HepG2 (cell line): ENCODE results near the gene ADGRG1. TPM values are rescaled to one million over a fixed set of nuclear protein-coding genes. Genes with fewer than 3 reads are reported as not detected.

Source experiments
- ASH2L ChIP-seq: fragments of 300-600, 200-600 bp; sonication (generic); IDR thresholded peaks from 2 replicates; pipeline ENCODE4 v1.7.0; 2017; ENCODE audit warnings: low read depth, mild to moderate bottlenecking, moderate library complexity, mixed read lengths, low read length; ENCODE audit not compliant: insufficient read length
- CENPT ChIP-seq: sonication (generic); formaldehyde crosslinking; IDR thresholded peaks from 2 replicates; pipeline ENCODE4 v1.8.0; 2022; ENCODE audit warnings: low read depth, mild to moderate bottlenecking, moderate library complexity, missing genetic modification reagents
- EED ChIP-seq: sonication (generic); formaldehyde crosslinking; IDR thresholded peaks from 2 replicates; pipeline ENCODE4 v1.5.0; 2020; ENCODE audit warnings: mild to moderate bottlenecking, missing genetic modification reagents
- PAX8 ChIP-seq: sonication (generic); formaldehyde crosslinking; IDR thresholded peaks from 2 replicates; pipeline ENCODE4 v1.8.0; 2022; ENCODE audit warnings: mild to moderate bottlenecking, missing genetic modification reagents, borderline replicate concordance
- SAP130 ChIP-seq: IDR thresholded peaks from 2 replicates; pipeline ENCODE4 v1.6.1; 2016; ENCODE audit warnings: low read depth
- SPEN ChIP-seq: sonication (generic); formaldehyde crosslinking; IDR thresholded peaks from 2 replicates; pipeline ENCODE4 v1.5.1; 2020; ENCODE audit warnings: low read depth, mild to moderate bottlenecking, missing genetic modification reagents
- TEAD2 ChIP-seq: sonication (generic); formaldehyde crosslinking; IDR thresholded peaks from 2 replicates; pipeline ENCODE4 v1.9.0; 2021; ENCODE audit warnings: missing genetic modification reagents
- ZFP90 ChIP-seq: sonication (generic); formaldehyde crosslinking; IDR thresholded peaks from 2 replicates; pipeline ENCODE4 v1.8.0; 2022; ENCODE audit warnings: missing genetic modification reagents, mild to moderate bottlenecking, inconsistent platforms, borderline replicate concordance
- ZNF354B ChIP-seq: sonication (generic); formaldehyde crosslinking; IDR thresholded peaks from 2 replicates; pipeline ENCODE4 v1.8.0; 2022; ENCODE audit warnings: mild to moderate bottlenecking, missing genetic modification reagents
- ZNF564 ChIP-seq: sonication (generic); formaldehyde crosslinking; IDR thresholded peaks from 2 replicates; pipeline ENCODE4 v1.8.1; 2023; ENCODE audit warnings: mild to moderate bottlenecking, missing genetic modification reagents
- ZNF567 ChIP-seq: sonication (generic); formaldehyde crosslinking; IDR thresholded peaks from 2 replicates; pipeline ENCODE4 v1.8.1; 2023; ENCODE audit warnings: mild to moderate bottlenecking, missing genetic modification reagents, borderline replicate concordance
- ZNF614 ChIP-seq: IDR thresholded peaks from 2 replicates; pipeline ENCODE4 v1.6.1; 2018; ENCODE audit warnings: missing biosample characterization, missing genetic modification reagents, inconsistent platforms, borderline replicate concordance
- ZNF850 ChIP-seq: sonication (generic); formaldehyde crosslinking; conservative IDR thresholded peaks from 2 replicates; pipeline ENCODE4 v1.9.0; 2021; ENCODE audit warnings: mild to moderate bottlenecking, missing genetic modification reagents
- polyA plus RNA-seq, 8 experiments: library from polyadenylated mRNA; depleted of rRNA in 3 of 8; stranded (reverse) in 7 of 8; unstranded in 1 of 8; fragments of >200 nt; fragmentation: Illumina TruSeq in 4 of 8; extraction: Trizol in 4 of 8; gene quantifications; 2 replicates each; pipeline versions ENCODE4 v1.2.1 to v1.2.3, GENCODE V29; 2011 to 2016; ENCODE audit warnings: low read depth in 4 of 8, missing spikeins in 1 of 8, mixed read lengths in 1 of 8; ENCODE audit not compliant: insufficient read depth in 1 of 8
- total RNA-seq, 5 experiments: library from RNA; depleted of rRNA; stranded (reverse); fragments of >200 nt; fragmentation: Illumina TruSeq; extraction: Trizol; gene quantifications; 2 replicates each; pipeline ENCODE4 v1.2.3, GENCODE V29; 2016; ENCODE audit warnings: low read depth in 1 of 5
- TF ChIP-seq, protein P1 (sequence below): sonication (generic); formaldehyde crosslinking; IDR thresholded peaks from 2 replicates; pipeline ENCODE4 v1.4.0; 2020; ENCODE audit warnings: mild to moderate bottlenecking, missing genetic modification reagents
- TF ChIP-seq, protein P2 (sequence below), 2 experiments: fragments of 450-650 bp in 1 of 2; sonication (generic) in 1 of 2; formaldehyde crosslinking in 1 of 2; IDR thresholded peaks; 2 replicates each; pipeline versions ENCODE4 v1.6.1 to v1.8.0; 2016 to 2022; ENCODE audit warnings: antibody characterized with exemption in 1 of 2, mild to moderate bottlenecking in 1 of 2, missing genetic modification reagents in 1 of 2

The ADGRG1 gene
- total and polyA plus RNA-seq, 2 of the 13 experiments (the other 11 are each of a cell fraction or from before 2014, with no cell fraction given): 2.7 to 5.9 TPM

DNA sequence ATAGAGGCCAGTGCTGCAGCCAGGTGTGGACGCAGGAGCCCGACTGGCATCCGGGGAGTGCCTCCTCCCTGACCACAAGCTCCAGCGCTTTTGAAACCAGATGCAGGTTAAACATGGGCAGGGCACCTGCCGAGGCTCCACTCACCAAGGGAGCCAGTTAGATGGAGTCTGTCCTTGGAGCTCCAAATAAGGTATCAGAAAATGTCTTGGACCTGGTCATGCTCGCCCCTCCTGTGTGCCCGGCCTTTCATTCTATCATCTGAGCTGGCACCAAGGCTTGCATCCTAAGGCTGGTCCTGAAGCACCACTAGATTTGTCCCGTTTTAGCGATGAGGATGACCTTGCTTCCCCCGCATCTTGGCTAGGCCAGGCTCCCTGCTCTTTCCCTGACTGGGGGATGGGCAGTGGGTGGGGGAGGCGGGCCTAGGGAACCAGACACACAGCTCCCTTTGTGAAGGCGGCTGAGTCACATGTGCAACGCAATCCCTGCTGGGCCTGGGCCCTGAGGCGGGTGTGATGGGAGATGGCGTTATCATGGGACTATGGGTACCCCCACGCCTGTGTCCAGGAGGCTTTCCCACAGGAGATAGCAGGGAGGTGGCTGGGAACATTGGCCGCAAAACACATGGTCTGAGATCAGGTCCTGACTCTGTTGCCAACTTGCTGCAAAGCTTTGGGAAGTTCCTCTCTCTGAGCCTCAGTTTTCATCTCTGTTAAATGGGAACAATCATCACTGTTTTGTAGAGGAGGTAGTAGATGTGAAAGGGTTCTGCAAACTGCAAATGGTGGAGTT, 5.0 kb upstream of the ADGRG1 start (continued):
- TF ChIP-seq, protein P1, sequence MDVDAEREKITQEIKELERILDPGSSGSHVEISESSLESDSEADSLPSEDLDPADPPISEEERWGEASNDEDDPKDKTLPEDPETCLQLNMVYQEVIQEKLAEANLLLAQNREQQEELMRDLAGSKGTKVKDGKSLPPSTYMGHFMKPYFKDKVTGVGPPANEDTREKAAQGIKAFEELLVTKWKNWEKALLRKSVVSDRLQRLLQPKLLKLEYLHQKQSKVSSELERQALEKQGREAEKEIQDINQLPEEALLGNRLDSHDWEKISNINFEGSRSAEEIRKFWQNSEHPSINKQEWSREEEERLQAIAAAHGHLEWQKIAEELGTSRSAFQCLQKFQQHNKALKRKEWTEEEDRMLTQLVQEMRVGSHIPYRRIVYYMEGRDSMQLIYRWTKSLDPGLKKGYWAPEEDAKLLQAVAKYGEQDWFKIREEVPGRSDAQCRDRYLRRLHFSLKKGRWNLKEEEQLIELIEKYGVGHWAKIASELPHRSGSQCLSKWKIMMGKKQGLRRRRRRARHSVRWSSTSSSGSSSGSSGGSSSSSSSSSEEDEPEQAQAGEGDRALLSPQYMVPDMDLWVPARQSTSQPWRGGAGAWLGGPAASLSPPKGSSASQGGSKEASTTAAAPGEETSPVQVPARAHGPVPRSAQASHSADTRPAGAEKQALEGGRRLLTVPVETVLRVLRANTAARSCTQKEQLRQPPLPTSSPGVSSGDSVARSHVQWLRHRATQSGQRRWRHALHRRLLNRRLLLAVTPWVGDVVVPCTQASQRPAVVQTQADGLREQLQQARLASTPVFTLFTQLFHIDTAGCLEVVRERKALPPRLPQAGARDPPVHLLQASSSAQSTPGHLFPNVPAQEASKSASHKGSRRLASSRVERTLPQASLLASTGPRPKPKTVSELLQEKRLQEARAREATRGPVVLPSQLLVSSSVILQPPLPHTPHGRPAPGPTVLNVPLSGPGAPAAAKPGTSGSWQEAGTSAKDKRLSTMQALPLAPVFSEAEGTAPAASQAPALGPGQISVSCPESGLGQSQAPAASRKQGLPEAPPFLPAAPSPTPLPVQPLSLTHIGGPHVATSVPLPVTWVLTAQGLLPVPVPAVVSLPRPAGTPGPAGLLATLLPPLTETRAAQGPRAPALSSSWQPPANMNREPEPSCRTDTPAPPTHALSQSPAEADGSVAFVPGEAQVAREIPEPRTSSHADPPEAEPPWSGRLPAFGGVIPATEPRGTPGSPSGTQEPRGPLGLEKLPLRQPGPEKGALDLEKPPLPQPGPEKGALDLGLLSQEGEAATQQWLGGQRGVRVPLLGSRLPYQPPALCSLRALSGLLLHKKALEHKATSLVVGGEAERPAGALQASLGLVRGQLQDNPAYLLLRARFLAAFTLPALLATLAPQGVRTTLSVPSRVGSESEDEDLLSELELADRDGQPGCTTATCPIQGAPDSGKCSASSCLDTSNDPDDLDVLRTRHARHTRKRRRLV (CRISPR knock-in tag): no peak
- no peak for TF ChIP-seq SPEN (CRISPR knock-in tag)
- TF ChIP-seq ZNF850 (CRISPR knock-in tag): no peak
- TF ChIP-seq ZFP90 (CRISPR knock-in tag): no peak
- TF ChIP-seq PAX8 (CRISPR knock-in tag): no peak
- TF ChIP-seq ZNF564: no peak
- TF ChIP-seq ASH2L: peak; percentile 54
- TF ChIP-seq ZNF567: no peak
- TF ChIP-seq, protein P2, sequence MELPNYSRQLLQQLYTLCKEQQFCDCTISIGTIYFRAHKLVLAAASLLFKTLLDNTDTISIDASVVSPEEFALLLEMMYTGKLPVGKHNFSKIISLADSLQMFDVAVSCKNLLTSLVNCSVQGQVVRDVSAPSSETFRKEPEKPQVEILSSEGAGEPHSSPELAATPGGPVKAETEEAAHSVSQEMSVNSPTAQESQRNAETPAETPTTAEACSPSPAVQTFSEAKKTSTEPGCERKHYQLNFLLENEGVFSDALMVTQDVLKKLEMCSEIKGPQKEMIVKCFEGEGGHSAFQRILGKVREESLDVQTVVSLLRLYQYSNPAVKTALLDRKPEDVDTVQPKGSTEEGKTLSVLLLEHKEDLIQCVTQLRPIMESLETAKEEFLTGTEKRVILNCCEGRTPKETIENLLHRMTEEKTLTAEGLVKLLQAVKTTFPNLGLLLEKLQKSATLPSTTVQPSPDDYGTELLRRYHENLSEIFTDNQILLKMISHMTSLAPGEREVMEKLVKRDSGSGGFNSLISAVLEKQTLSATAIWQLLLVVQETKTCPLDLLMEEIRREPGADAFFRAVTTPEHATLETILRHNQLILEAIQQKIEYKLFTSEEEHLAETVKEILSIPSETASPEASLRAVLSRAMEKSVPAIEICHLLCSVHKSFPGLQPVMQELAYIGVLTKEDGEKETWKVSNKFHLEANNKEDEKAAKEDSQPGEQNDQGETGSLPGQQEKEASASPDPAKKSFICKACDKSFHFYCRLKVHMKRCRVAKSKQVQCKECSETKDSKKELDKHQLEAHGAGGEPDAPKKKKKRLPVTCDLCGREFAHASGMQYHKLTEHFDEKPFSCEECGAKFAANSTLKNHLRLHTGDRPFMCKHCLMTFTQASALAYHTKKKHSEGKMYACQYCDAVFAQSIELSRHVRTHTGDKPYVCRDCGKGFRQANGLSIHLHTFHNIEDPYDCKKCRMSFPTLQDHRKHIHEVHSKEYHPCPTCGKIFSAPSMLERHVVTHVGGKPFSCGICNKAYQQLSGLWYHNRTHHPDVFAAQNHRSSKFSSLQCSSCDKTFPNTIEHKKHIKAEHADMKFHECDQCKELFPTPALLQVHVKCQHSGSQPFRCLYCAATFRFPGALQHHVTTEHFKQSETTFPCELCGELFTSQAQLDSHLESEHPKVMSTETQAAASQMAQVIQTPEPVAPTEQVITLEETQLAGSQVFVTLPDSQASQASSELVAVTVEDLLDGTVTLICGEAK (IDR thresholded peaks at IDR 0.05): no peak
- TF ChIP-seq, protein P2 (CRISPR knock-in tag; IDR thresholded peaks at IDR 0.05): no peak
- no peak for TF ChIP-seq ZNF354B (CRISPR knock-in tag)
- TF ChIP-seq ZNF614: 0 out of 2 replicates have a peak, but pooled peaks have one; percentile 18
- no peak for TF ChIP-seq CENPT
- no peak for TF ChIP-seq EED (CRISPR knock-in tag)
- TF ChIP-seq SAP130 (CRISPR knock-in tag): 0 out of 2 replicates have a peak, but pooled peaks have one; percentile 42
- TF ChIP-seq TEAD2 (CRISPR knock-in tag): no peak
